ENCODE data around the gene TOMM34.

- TF ChIP-seq CTCF (IDR thresholded peaks at IDR 0.05) (no peak), TCF7L2 (IDR thresholded peaks at IDR 0.05; ENCODE audit: low read depth, low read length) (no peak), SIN3A (IDR thresholded peaks at IDR 0.05; ENCODE audit: borderline replicate concordance, insufficient read depth, low read depth, low read length) (no peak), REST (IDR thresholded peaks at IDR 0.05; ENCODE audit: insufficient read depth in 1 of 2, low read depth in 2 of 2, low read length in 1 of 2) (no peak), POLR2AphosphoS5 (IDR thresholded peaks at IDR 0.05; ENCODE audit: low read depth, low read length) (no peak)
Measured at GRCh38 chr20:44997668-44998067, 37.5 kb upstream of the TOMM34 start.

Data from Panc1 (cell line).